ENCODE data around the gene PRRT3.

GRCh38 chr3:9935966-9936510, 16.2 kb downstream of the PRRT3 start:
- TF ChIP-seq CTCF (conservative IDR thresholded peaks at IDR 0.05 in 1 of 2, IDR thresholded peaks at IDR 0.05 in 1 of 2; ENCODE audit: extremely low read depth in 1 of 2, insufficient read depth in 1 of 2, low read depth in 1 of 2, low read length in 2 of 2) = no peak
- TF ChIP-seq EZH2 (IDR thresholded peaks at IDR 0.05; ENCODE audit: borderline replicate concordance, low read length) = no peak

Measured in mammary epithelial cell (primary cell).